ENCODE results near the gene CCM2.

GRCh38 chr7:45072131-45073030 is 72.4 kb downstream of the CCM2 start:
- TF ChIP-seq, protein P1, sequence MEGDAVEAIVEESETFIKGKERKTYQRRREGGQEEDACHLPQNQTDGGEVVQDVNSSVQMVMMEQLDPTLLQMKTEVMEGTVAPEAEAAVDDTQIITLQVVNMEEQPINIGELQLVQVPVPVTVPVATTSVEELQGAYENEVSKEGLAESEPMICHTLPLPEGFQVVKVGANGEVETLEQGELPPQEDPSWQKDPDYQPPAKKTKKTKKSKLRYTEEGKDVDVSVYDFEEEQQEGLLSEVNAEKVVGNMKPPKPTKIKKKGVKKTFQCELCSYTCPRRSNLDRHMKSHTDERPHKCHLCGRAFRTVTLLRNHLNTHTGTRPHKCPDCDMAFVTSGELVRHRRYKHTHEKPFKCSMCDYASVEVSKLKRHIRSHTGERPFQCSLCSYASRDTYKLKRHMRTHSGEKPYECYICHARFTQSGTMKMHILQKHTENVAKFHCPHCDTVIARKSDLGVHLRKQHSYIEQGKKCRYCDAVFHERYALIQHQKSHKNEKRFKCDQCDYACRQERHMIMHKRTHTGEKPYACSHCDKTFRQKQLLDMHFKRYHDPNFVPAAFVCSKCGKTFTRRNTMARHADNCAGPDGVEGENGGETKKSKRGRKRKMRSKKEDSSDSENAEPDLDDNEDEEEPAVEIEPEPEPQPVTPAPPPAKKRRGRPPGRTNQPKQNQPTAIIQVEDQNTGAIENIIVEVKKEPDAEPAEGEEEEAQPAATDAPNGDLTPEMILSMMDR (IDR thresholded peaks at IDR 0.05) = no peak
- TF ChIP-seq POLR2A (IDR thresholded peaks at IDR 0.05) = no peak

Measured in tibial nerve (tissue), 3 donors.